Measurements from ENCODE around the gene PER3.

GRCh38 chr1:7747605-7748004, 36.5 kb upstream of the PER3 start:
- TF ChIP-seq POLR2G (IDR thresholded peaks at IDR 0.05; ENCODE audit: low read depth, low read length) (no peak), TOPORS (CRISPR knock-in tag; IDR thresholded peaks at IDR 0.05) (no peak), HNRNPLL (IDR thresholded peaks at IDR 0.05; ENCODE audit: low read depth, low read length, poor library complexity, severe bottlenecking) (no peak), ZNF296 (CRISPR knock-in tag; conservative IDR thresholded peaks at IDR 0.05) (no peak), EED (CRISPR knock-in tag; IDR thresholded peaks at IDR 0.05) (no peak), MBNL3 (CRISPR knock-in tag; conservative IDR thresholded peaks at IDR 0.05) (no peak), ZNF225 (CRISPR knock-in tag; IDR thresholded peaks at IDR 0.05) (no peak)
